G401 (cell line): ENCODE measurements around the gene ADAM19. TPM values are rescaled to one million over a fixed set of nuclear protein-coding genes. Genes with fewer than 3 reads are reported as not detected.
A peak's percentile ranks its signal among the peaks of the same experiment; 100 is the strongest.

Experiments
- DNase-seq: peaks from one replicate; pipeline ENCODE4 v3.0.0-alpha.2; 2015; ENCODE audit warnings: low spot score
- in situ Hi-C: cut with HindIII; loops from 2 replicates; pipeline ENCODE4 v1.10.0; 2016; ENCODE audit warnings: low sequenced_read_pairs, mixed read lengths
- total RNA-seq: library from RNA; depleted of rRNA; stranded (reverse); fragments of >200 nt; shearing (Covaris generic); gene quantifications from 2 replicates; pipeline ENCODE4 v1.2.3, GENCODE V29; 2014

ADAM19 gene
- total RNA-seq, 1 experiment from 2014 or later = 0.17 TPM

GRCh38 chr5:157568222-157568621, 7.4 kb downstream of the ADAM19 start:
- DNase-seq = no peak
- in situ Hi-C loops = no loop called here

- in situ Hi-C loops = no loop called here
Measured at GRCh38 chr5:157566902-157567489, 8.6 kb downstream of the ADAM19 start.

GRCh38 chr5:157563929-157564716, 11.5 kb downstream of the ADAM19 start:
- DNase-seq = no peak
- in situ Hi-C loops = no loop called here

More at GRCh38 chr5:157566902-157567489, 8.6 kb downstream of the ADAM19 start:
- no peak for DNase-seq

- DNase-seq = peak; percentile 90
- in situ Hi-C loops = no loop called here
Measured at GRCh38 chr5:157563373-157563928, 12.1 kb downstream of the ADAM19 start.

DNA sequence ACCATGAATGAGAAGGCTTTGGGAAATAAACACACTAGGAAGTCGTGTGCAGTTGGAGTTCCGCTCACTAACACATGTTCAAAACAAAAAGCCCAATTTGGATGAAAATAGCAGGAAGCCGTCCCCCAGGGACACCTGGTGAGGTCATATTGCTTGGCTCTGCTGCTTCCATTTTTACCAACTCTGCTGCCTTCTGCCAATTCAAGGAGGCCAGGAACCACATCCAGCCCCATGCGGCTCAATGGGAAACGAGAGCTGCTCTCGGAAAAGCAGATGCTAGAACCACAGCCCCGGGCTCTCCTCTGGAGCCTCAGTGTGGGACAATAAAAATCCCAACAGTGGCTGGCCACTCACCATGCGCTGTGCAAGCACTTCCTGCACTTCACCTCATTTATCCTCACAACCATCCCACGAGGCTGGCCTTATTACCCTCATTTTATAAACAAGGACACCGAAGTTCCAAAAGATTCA, 13.4 kb downstream of the ADAM19 start:
- in situ Hi-C loops = no loop called here
- DNase-seq = peak; percentile 89

- in situ Hi-C loops = no loop called here
- peak; percentile 49 for DNase-seq
Measured at GRCh38 chr5:157561110-157561509, 14.5 kb downstream of the ADAM19 start.

- DNase-seq = peak; percentile 82
- in situ Hi-C loops = no loop called here
Measured at GRCh38 chr5:157559301-157559700, 16.3 kb downstream of the ADAM19 start.

GRCh38 chr5:157558681-157559080, 16.9 kb downstream of the ADAM19 start:
- DNase-seq = no peak
- in situ Hi-C loops = no loop called here

DNA sequence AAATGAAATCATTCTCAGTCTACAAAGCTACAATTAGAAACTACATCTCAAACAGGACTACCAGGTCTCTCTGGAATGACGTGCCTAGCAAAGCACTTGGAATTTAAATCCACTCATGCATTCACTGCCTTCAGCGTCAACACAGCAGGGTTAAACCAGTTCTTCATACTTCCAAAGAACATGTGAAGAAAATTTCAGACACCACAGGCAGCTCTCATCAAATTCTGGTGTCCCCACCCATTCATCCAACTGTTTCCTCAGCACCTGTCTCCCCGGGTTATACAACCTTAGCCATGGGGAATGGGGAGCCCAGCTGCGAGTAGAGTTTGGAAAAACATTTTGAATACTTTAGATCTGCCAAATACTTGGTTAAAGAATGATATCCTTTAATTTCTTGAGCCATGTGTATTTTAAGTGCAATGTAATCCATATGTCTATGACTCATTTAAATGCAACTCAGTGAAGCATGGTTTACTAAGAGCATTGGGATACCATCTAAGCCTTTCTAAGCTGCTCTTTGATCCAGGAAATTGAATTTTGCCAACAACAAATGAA, 17.5 kb downstream of the ADAM19 start:
- no peak for DNase-seq
- in situ Hi-C loops = no loop called here

DNA sequence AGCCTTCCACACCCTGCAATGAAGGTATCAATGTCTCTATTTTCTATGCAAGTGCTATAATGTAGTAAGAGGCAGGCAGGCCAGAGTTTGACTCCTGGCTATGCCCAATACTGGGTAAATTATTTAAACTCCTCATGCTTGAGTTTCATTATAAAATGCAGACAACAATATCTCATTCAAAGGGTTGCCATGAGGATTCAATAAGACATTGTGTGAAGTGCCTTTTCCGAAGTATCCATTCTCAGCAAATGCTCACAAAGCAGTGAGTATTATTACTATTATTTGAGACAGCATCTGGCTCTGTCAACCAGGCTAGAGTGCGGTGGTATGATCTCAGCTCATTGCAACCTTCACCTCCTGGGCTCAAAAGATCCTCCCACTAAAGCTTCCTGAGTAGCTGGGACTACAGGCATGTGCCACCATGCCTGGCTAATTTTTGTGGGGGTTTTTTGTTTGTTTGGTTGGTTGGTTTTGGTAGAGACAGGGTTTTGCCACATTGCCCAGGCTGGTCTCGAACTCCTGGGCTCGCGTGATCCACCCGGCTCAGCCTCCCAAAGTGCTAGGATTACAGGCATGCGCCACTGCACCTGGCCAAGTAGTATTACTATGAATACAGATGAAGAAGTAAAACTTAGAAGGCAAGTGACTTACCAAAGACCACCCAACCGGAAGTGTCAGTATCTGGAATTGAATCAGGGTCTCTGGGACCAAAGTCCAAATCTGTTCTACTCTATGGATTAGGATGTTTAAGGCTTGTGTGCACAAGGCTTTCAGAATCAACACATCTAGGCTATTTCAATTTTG, 18.8 kb downstream of the ADAM19 start:
- in situ Hi-C loops = no loop called here

DNA sequence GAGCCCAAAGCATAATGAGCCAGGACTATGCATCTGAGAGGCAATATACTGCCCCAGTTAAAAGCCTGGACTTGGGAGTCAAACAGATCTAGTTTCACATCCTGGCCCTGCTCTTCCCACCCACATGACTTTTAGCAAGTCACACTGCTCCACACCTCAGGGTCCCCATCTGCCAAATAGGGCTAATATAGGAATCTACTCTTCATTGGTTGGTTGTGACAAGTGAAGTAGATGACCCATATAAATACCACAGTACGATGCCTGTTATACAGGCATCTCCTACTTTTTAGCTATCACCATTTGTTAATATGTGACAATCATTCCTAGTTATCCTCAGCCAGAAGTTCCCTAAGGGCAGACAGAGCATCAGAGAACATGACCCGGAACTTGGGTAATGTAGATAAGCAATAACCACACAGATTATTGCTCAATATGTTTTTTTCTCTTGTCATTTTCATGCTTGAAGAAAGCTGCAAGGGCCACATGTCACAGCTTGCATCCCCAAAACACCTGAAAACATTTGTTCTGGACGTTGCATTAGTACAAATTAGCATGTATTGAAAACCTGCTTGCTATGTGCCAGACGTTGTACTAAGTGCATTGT, 20.4 kb downstream of the ADAM19 start:
- in situ Hi-C loops = no loop called here
- no peak for DNase-seq

More for the DNA sequence above, 18.8 kb downstream of the ADAM19 start:
- DNase-seq = no peak

- no peak for DNase-seq
- in situ Hi-C loops = no loop called here
Measured at GRCh38 chr5:157554179-157555036, 21.2 kb downstream of the ADAM19 start.

GRCh38 chr5:157552650-157553049, 22.9 kb downstream of the ADAM19 start:
- no peak for DNase-seq
- in situ Hi-C loops = no loop called here

DNA sequence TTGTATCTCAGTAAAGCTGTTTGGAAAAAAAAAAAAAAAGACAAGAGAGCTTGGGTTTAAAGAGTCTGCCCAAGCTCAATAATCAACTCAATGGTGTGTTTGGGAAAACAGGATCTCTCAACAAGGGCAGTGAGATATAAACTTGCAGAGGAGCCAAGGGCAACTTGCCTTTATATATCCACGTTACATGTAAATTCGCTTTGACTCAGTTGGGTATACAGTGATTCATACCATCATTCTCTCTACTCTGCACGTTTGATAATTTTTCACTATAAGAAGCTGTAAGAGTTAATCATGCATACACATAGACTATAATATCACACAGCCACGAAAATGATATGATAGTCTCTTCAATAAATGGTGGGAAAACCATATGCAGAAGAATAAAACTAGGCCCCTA, 24.9 kb downstream of the ADAM19 start:
- in situ Hi-C loops = no loop called here
- DNase-seq = no peak

- no peak for DNase-seq
- in situ Hi-C loops = no loop called here
Measured at GRCh38 chr5:157549954-157550549, 25.5 kb downstream of the ADAM19 start.

- in situ Hi-C loops = no loop called here
- no peak for DNase-seq
Measured at GRCh38 chr5:157549283-157549629, 26.3 kb downstream of the ADAM19 start.

GRCh38 chr5:157548513-157549282, 26.9 kb downstream of the ADAM19 start:
- in situ Hi-C loops = no loop called here
- DNase-seq = no peak
